ENCODE results near the gene CASKIN1.

Gene CASKIN1

GRCh38 chr16:2232094-2232990, 35.9 kb upstream of the CASKIN1 start:
- DNase-seq = no peak

GRCh38 chr16:2231016-2231931, 34.9 kb upstream of the CASKIN1 start:
- no peak for DNase-seq

GRCh38 chr16:2230376-2230775, 34.0 kb upstream of the CASKIN1 start:
- no peak for DNase-seq

GRCh38 chr16:2229632-2230250, 33.3 kb upstream of the CASKIN1 start:
- DNase-seq = no peak

- no peak for DNase-seq
These were observed 32.7 kb upstream of the CASKIN1 start for GRCh38 chr16:2229091-2229490.

GRCh38 chr16:2228161-2228824, 31.9 kb upstream of the CASKIN1 start:
- no peak for DNase-seq

GRCh38 chr16:2226918-2227317, 30.5 kb upstream of the CASKIN1 start:
- DNase-seq = no peak

- no peak for DNase-seq
These were observed 29.9 kb upstream of the CASKIN1 start for GRCh38 chr16:2226245-2226793.

GRCh38 chr16:2223942-2224486, 27.6 kb upstream of the CASKIN1 start:
- no peak for DNase-seq

- DNase-seq = peak; percentile 94
These were observed 27.0 kb upstream of the CASKIN1 start, which contains the start of gene E4F1 for GRCh38 chr16:2223221-2223941. E4F1 (plus strand) TSS chr16:2223591; CDS start chr16:2223614, 23 bp downstream.

- no peak for DNase-seq
These were observed 19.9 kb upstream of the CASKIN1 start for GRCh38 chr16:2216330-2216729.

GRCh38 chr16:2214719-2214968, 18.2 kb upstream of the CASKIN1 start, which contains the start of gene PGP:
PGP (minus strand) TSS chr16:2214840; CDS start chr16:2214777, 63 bp downstream.
- no peak for DNase-seq

GRCh38 chr16:2213817-2214718, 17.7 kb upstream of the CASKIN1 start:
- DNase-seq = no peak

- DNase-seq = no peak
These were observed 16.2 kb upstream of the CASKIN1 start for GRCh38 chr16:2212362-2213324.

- no peak for DNase-seq
These were observed 15.5 kb upstream of the CASKIN1 start for GRCh38 chr16:2211923-2212347.

GRCh38 chr16:2210386-2211365, 14.3 kb upstream of the CASKIN1 start, which contains the start of gene BRICD5:
BRICD5 (minus strand) TSS chr16:2210863; CDS start chr16:2210833, 30 bp downstream.
- DNase-seq = no peak

GRCh38 chr16:2210009-2210332, 13.6 kb upstream of the CASKIN1 start:
- DNase-seq = no peak
